Glomerular endothelial cell (primary cell): Measurements from ENCODE around the gene CASP7. TPM values are rescaled to one million over a fixed set of nuclear protein-coding genes. Genes with fewer than 3 reads are reported as not detected.

Experiments
- DNase-seq: peaks from one replicate; pipeline ENCODE4 v3.0.0-alpha.2; 2011; ENCODE audit warnings: low read depth, low spot score; ENCODE audit errors: extremely low read depth
- total RNA-seq: library from RNA; depleted of rRNA; stranded (reverse); fragments of >200 nt; gene quantifications from 2 replicates; pipeline ENCODE4 v1.2.3, GENCODE V29; 2015

Gene CASP7
- total RNA-seq, 1 donor from 2014 or later = 60.1 TPM

DNA sequence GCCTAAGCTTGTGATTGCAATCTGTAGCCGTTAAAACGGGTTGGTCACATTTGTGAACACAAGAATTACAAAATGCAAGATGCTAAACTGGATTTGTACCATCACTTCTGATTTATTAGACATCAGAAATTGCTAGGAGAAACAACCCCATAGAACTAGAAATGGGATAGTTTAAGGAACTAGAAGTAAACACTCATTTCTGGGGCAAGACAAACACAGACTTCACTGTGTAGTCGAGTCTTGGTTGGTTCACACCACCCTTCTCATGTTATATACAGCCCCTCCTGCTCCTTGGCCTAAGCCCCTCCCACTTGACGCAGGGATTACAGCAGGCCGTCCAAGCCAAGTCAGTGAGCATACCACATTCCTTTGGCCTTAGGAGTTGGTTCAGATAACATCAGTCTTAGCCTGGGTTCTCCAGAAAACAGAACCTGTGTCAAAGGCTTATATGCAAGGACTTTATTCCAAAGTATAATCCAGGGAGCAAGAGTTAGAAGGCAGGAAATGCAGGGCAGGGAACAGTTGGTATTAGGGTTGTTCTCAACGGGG is 13.8 kb upstream of the CASP7 start:
- DNase-seq = no peak

DNA sequence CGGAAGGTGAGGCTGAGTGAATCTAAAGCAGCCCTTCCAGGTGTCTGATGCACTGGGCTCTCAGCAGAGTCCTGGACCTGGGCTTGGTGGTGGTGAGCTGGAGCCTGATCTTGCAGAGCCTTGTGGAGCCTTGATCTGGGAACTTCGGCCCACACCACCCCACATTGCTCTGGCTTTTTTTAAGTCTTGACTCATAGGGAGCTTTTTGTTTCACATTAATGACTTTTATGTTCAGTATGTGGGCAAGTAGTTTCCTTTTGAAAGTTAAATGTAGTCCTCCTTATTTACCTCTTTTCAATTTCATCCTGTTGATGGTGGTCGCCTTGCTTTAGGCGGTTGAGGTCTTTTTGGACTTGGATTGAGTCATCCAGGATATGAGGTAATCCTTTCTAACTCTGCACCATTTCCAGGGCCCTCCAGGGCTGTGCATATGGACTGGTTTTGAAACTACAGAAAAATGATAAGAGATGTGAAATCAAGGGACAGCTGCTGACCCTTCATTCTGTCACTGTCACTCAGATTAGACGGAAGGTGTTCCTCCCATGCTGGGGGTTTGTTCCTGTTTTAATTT is 12.9 kb upstream of the CASP7 start:
- DNase-seq = no peak

DNA sequence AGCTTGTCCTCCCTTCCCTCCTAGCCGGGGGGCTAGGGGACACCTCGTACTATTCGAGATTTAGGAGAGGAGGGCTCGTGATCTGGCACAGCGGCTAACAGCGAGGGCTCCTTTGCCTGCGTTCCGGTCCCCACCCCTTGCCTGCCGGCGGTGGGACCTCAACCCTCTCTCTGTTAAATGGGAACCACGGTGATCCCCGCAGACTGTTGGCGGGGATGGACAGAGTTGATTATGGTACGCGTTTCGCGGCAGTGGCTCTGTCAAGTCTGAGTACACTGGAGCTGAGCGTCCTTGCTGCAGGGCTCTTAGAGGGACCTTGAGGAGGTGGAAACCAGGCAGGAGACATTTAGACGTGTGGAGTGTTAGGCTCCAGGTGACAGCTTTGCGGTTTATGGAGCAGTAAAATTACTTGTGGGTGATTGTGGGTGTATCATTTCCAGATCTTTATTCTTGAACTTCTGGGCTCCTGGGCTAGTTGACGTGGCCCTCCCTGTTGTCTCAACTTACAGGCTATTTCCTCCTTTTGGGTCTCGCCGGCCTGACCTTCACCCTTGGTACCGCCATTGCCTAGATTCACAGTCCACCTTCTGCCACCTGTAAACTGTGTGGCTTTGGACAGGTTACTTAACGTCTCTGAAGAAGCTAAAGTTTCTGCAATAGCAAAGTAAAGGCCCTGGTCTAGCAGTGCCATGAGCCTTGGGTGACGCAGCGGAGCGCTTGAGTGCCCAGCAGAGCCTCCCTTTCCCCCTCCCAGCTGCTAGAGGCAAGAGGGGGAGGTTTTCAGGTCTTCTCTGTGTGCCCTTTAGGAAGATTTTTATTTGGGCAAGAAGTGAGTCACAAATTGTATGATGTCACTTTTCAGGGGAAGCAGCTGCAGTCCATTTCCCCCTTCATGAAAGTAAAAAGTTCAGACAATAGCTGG is 739 bp downstream of the CASP7 start:
- no peak for DNase-seq

DNA sequence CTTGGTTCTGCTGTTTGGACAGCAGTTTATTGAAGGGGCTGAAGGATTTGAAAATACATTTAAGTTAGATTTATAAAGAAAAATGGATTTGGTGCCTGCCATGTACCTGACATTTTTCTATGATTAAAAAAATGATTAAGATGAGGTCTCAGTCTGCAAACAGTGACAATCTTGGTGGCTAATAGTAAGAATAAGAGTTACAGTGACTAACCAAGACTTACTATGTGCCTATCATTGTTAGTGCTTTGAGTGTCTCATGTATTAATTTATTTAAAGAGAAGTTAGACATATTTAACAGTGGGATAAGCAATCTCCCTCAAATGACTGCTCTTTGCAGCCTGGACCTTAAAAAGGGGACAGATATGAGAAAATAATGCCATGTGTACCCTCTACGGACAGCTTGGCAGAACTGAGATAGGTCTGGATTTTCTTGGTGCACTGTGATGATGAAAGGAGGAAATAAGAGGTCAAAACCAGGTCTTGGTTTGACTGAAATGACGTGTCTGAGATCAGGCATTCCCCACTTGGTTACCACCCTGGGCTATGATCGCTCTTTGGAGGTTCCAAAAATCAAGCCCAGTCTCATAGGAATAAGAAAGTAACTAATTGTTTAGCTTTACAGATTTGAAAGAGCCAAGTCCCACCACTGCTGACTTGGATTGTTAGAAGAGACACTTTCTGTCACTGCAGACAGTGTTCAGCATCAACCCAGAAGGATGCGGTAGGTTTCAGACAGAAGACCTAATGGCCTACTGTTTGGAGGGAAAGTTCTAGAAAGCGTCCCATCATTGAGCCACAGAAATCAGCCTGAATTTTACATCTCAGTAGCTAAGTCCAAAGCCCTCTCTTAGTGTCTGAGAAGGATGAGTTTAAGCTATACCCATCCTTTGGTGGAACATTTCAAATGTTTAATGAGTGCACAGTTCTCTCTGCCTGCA is 2.1 kb downstream of the CASP7 start:
- DNase-seq = no peak

DNA sequence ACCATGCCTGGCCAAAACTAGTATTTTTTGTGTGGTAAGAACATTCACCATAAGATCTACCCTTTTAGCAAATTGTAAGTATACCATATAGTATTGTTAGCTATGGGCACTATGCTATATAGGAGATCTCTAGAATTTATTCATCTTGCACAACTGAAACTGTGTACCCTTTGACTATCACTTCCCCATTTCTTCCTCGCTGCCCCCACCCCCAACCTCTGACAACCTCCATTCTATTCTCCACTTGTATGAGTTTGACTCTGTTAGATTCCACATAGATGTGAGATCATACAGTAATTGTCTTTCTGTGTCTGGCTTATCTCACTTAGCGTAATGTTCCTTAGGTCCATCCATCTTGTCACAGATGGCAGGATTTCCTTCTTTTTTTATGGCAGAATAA is 3.6 kb downstream of the CASP7 start:
- DNase-seq = no peak

DNA sequence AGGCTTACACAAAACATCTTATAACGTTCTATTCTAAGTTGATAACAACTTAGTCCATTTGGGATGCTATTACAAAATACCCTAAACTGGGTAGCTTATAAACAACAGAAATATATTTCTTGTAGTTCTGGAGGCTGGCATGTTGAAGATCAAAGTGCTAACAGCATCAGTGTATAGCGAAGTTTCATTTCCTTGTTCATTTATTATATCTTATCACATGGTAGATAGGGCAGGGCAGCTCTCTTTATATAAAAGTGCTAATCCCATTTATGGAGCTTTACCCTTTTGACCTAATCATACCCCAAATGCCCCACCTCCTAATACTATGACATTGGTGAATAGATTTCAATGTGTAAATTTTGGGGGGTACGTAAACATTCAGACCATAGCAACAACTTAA is 6.3 kb downstream of the CASP7 start:
- DNase-seq = no peak

DNA sequence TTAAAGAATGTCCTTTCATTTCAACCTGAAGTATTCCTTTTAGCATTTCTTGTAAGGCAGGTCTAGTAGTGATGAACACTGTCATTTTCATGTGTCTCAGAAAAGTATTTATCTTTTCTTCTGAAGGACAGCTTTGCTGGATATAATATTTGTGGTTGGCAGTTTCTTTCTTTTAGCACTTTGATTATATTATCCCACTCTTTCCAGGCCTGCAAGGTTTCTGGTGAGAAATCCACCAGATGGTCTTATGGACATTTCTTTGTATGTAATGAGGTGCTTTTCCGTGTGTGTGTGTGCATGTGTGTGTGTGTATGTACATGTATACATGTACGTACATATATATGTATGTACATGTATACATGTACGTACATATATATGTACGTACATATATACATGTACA is 7.3 kb downstream of the CASP7 start:
- no peak for DNase-seq

DNA sequence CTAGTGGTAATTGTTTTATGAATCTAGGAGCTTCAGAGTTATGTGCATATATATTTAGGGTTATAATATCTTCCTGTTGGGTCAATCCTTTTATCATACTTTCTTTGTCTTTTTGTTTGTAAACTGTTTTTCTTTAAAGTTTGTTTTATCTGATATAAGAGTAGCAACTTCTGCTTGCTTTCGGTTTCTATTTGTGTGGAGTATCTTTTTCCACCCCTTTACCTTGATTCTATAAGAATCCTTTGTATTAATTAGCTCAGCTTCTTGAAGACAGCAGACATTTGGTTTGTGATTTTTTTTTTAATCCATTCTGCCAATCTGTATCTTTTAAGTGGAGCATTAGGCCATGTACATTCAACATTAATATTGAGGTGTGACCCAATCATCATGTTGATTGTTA is 9.3 kb downstream of the CASP7 start:
- no peak for DNase-seq

DNA sequence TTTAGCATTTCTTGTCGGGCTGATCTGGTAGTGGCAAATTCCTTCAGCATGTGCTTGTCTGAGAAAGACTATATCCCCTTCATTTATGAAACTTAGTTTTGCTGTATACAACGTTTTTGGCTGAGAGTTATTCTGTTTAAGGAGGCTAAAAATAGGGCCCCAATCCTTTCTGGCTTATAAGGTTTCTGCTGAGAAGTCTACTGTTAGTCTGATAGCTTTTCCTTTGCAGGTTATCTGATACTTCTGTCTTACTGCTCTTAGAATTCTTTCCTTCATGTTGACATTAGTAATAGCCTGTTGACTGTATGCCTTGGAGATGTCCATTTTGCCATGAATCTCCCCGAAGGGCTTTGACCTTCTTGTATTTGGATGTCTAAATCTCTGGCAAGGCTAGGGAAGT is 9.9 kb downstream of the CASP7 start:
- no peak for DNase-seq

DNA sequence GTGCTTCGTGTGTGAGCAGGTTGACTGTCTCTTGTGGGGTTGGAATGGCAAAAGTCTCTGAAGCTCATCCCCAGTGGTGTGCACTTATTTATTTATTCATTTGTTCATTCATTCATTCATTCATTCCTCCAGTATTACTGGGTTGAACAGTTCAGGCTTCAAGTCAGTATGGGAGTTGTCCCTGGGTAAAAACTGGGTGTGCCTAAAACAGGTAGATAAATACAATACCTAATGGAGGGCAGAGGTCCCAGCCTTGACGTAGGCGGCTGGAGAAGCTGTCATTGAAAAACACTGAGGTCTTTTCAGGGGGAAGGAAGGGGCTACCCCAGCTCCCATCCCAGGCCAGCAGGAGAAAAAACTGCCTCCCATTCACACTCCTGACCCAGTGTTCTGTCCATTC is 11.0 kb downstream of the CASP7 start:
- no peak for DNase-seq

DNA sequence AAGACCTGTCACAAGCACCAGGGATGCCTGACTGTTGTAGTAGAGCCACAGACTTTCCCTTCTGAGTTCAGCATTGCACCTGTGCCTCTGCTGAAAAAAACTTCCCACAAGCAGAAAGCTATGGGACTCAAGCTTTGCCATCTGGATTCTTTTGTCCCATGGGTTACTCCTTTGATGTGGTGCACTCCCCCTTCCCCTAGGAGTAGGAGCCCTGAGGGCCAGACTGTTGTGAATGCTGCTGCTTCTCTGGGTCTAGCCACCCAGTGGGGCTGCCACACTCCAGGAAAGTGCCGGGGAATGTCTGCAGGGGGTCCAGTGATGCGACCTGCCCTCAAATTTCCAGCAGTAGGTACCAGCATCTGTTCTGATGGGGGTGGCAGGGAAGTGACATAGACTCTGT is 11.7 kb downstream of the CASP7 start:
- DNase-seq = no peak

DNA sequence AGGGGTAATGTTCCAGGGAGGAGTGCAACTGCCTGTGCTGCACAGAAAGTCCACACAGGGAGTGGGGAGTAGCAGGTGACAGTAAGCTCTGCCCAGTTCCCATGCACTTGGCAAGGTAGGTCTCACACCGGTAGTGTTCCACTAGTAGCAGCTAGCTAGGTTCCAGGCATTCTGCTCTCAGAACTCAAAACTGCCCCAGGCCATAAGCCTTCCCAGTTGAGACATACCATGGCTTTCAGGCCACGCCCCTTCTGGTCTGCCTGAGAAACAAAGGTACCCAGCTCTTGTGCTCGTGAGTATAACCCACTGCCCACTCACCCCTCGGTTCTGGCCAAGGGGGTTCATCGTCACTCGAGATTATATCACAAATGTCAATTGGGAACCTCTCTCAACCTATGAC is 12.6 kb downstream of the CASP7 start:
- DNase-seq = no peak

DNA sequence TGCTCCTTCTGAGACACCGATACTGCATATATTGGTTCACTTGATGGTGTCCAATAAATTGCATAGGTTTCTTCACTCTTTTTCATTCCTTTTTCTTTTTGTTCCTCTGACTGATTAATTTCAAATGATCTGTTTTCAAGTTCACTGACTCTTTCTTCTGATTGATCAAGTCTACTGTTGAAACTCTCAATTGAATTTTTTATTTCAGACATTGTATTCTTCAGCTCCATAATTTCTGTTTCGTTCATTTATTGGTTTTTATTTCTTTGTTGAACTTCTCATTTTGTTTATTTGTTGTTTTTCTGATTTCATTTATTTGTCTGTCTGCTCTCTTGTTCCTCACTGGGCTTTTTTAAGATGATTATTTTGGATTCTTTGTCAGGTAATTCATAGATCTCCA is 13.6 kb downstream of the CASP7 start:
- no peak for DNase-seq

DNA sequence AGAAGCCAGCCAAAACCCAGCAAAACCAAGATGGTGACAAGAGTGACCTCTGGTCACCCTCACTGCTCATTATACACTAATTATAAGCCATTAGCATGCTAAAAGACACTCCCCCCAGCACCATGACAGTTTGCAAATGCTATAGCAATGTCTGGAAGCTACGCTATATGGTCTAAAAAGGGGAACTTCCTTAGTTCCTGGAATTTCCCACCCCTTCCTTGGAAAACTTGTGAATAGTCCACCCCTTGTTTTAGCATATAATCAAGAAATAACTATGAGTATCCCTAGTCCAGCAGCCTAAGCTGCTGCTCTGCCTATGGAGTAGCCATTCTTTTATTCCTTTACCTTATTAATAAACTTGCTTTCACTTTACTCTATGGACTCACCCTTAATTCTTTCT is 16.0 kb downstream of the CASP7 start:
- no peak for DNase-seq

DNA sequence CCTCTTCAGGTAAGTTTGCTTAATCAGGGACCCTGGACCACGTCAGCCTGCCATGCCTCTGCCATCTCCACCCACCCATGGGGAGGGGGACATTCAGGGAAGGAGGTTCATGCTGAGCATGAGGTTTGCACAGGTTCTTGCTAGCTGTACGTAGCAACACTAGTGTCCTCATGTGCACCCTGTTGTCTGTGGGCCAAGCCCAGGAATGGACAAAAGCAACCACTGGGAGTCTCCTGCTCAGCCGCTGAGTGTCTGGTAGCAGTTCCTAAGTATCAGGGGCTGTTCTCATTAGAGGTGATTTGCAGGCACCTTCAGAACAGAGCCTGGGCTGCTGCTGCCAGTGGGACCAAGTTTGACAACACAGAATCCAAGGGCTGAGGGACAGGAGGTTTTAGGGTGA is 17.9 kb downstream of the CASP7 start:
- DNase-seq = no peak

DNA sequence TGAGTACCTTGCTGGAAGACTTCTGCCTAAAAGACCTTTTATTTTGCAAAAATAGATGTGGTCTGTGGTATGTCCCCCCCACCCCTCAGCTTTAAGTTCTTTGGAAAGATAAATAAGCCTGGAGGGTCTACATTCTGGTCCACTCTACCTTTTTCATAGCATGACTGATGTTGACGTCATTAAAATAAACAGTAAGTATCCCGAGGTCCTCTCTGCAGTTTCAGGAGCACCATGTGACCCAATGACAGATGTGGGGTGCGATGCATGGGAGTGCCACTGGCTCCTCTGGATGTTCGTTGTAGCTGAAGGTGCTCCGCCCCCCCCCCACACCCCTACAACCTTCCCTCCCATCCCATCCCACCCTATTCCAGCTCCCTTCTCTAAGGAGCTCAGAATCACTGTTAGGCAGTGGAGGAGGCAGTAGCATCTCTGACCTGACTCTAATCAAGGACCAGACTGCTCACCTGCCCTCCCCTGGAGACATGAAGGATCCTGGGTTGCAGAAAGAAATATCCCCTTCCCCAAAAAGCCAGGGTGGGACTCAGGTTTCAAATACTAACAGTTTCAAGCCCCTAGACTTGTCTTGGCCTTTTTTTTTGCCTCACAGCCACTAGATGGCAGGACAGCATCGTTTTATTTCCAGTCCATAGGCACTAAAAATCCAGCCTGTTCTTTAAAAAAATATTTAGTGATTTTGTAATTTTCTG is 25.1 kb downstream of the CASP7 start:
- DNase-seq = no peak

DNA sequence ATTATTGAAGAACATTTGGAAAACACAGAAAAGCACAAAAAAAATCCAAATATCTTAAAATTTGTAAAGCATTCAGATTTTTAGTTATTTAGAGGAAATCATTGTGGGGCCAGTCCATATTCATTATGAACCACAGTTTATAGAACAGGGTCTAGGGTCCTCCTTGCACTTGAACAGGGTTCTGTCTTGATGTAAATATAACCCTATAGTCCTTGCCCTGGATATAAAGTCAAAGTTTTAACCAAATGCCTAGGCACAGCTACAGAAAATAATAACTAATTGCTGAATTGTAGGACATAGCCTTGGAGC is 25.6 kb downstream of the CASP7 start:
- DNase-seq = no peak

DNA sequence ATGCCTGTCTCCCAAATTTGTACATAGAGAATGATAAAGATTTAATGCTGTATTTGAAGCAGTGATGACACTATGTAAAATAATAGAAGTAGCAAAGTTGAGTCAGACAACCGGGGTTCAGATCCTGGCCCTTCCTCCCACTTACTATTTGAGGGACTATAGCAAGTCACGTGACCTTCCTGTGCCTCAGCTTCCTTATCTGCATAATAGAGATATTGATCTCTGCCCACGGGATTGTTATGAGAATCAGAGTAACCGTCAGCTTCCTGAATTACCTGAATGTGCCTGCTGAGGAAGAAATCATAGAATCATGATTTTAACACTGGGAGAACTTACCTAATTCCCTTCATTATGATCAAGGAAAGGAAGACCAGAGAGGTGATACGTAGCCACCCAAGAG is 26.9 kb downstream of the CASP7 start:
- no peak for DNase-seq

DNA sequence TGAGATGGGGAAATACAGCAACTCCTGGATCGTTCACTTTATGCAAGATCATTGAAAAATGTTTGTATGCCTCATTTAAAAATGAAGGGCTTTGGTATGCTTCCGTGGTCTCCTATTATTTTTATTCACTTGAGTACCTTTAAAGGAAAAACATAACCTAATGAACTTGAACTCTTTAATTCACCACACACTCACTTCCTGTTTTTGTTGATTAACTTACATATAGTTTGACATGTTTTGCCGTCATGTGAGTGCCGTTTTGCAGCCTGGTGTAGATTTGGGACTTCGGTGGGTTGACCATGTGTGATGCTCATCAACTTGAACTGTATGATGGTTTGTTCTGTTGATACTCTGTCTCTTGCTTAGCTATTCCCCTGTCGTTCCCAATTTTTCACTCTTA is 28.9 kb downstream of the CASP7 start:
- no peak for DNase-seq

DNA sequence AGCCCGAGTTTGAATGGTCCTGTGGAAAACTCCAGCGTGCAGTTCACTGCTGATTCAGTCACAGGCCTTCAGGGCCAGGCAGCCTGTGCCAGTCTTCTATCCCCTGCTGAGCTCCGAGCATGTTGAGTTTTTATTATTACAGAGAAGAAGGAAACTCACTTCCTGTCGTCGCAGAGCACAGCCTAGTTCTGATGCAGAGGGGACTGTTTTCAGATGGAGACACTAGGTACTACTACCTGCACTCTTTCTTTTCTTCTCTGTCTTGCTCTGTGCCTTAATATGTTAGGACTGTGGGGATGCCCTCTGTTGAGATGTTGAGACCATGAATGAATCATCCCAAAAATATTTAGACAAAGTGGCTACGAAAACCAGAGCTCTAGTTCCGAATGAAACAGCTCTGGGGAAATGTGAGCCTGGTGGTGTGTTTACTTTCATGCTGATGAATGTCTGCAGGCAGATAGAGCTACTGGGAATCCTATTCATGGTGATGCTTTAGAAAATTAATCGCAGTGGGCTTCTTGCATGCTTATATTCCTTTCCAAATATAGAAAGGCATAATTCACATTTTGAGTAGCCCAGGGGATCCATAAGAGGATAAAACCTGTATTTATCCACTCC is 29.6 kb downstream of the CASP7 start:
- no peak for DNase-seq
